Activated CD4-positive, CD25-positive, alpha-beta regulatory T cell treated with anti-CD3 and anti-CD28 coated beads, Interleukin-2, amount 50 U/mL, for 24 hours (primary cell): ENCODE data around the gene ST3GAL3.
"Not testable (repeated sequence)": the region's sequence is repeated elsewhere in the genome, so short reads cannot be mapped to it uniquely, and the experiment has no call there.

Source experiments
- ATAC-seq, 2 donors: fragments of 150-1000 bp; cut with Tn5 transposase; one replicate each; pipeline ENCODE4 v1.10.0; 2021; ENCODE audit warnings: mild to moderate bottlenecking in 1 of 2, moderate library complexity in 1 of 2

ST3GAL3 gene

DNA sequence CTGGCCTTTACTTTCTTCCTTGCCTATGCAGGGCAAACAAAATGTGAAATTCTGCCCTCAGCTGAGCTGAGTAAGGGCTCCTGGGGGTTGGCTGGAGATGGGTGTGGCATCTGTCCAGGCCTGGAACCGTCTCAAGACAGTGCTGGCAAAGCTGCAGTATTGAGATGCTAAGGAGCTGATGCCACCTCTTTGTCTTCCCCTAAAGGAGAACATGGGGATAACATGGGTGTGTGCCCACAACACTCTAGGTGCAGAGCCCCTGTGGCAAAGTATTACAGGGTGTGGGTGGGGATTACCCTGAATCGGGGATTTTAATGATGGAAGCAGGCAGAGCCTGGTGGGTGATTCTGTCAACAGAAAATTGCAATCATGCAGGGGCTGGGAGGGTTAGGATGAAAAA is 2.5 kb upstream of the ST3GAL3 start:
- ATAC-seq: no peak

DNA sequence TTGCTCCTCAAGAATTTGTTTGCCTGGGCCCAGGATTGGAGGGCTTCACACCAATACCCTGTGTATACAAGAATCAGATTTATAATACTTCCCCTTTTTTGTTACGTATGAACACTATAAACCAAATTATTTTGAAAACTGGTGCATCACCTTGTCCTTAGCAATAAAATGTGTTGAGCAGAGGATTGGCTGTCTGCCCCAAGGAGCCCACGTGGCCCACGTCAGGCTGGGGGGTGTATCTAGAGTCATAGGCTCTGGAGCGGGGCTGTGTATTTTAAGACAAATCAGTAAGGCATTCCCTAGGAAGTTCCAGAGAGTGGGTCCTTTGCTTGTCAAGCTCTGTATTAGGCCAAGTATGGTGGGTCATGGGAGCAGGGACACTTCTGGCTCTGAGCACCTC is 2.0 kb upstream of the ST3GAL3 start:
- ATAC-seq: no peak

DNA sequence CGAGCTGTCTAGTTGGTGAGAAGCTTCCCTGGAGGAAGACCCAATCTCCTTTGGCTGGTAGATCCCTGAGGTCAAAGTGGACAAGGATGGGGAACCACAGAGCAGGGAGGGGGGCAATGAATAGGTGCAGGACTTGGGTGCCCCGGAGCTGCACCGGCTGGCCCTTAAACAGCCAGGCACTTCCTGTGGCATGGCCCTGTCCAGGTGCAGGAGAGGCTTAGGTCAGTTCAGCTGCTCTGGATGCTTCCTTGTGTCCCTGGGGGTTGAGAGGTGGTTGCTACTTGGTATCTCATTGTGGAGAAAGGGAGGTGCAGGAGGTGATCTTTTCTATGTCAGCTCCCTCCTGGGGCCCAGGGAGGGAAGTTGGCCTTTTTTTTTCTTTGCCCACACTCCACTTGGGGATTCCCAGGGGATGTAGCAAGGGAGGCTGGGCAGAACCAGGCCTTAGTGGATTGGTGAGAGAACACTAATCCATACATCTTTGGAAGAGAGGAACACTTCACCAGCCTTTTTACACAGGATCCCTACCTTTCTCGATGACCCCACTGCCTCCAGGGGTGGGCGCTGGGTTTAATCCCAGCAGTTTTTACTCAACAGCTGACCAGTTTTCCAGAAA is 1.2 kb upstream of the ST3GAL3 start:
- ATAC-seq: no peak

DNA sequence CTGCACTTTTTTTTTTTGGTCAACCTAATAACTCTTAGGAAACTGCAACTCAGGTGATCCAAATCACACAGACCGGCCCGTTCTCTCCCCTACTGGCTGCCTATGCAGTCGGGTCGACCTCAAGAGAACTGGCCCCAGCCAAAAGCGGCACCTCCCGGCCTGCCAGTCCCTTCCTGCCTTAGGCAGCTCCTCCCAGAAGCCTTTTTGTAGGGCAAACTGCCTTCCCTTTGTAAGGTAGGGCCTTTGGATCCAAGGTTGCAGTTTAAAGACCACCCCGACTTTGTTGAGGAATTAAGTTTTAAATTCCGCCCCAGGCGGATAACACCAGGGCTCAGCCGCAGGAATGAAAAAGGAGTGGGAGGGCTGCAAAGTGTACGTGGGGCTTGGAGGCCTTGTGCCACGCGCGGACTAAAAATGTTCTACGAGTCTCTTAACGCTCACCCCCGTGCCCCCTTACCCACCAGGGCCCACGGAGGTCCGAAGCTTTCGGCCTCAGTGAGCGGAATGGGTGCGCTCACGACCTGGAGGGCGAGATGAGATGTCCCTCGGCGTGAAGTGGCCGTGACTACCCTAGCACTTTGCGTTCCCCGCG is 642 bp upstream of the ST3GAL3 start:
- no peak for ATAC-seq

DNA sequence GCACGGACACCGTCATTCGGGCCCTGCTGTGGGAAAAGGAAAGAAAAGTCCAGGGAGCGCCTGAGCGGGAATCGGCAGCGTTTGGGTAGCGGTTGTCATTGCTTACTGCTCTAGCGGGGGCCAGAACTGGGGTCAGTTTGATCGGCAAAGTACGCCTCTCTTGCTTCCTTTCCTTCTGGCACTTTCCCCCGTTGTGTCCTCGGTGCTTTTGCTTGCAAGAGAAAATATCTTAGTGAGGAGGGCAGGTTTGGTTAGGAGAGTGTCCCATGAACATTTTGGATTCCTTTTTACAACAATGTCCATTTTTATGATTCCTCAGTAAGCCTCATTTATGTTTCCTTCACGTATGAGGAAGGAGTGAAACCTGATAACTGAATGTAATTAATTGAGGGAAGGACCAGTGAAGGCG is 670 bp downstream of the ST3GAL3 start:
- no peak for ATAC-seq

DNA sequence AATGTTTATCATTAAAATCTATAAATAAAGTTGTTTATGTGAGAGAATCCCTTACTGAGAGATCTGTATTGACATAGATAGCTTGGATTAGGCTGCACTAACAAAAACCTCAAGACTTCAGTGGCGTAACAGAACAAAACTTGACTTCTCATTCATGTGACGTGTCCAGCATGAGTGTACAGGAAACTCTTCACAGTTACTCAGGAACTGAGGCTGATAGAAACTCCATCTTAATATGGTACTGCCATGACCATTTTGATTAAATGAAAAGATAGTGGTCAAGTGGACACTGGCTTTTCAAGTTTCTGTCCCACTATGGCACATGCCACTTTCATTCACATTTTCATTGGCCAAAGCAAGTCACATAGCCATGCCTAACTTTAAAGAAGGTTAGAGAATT is 3.7 kb downstream of the ST3GAL3 start:
- ATAC-seq: no peak

DNA sequence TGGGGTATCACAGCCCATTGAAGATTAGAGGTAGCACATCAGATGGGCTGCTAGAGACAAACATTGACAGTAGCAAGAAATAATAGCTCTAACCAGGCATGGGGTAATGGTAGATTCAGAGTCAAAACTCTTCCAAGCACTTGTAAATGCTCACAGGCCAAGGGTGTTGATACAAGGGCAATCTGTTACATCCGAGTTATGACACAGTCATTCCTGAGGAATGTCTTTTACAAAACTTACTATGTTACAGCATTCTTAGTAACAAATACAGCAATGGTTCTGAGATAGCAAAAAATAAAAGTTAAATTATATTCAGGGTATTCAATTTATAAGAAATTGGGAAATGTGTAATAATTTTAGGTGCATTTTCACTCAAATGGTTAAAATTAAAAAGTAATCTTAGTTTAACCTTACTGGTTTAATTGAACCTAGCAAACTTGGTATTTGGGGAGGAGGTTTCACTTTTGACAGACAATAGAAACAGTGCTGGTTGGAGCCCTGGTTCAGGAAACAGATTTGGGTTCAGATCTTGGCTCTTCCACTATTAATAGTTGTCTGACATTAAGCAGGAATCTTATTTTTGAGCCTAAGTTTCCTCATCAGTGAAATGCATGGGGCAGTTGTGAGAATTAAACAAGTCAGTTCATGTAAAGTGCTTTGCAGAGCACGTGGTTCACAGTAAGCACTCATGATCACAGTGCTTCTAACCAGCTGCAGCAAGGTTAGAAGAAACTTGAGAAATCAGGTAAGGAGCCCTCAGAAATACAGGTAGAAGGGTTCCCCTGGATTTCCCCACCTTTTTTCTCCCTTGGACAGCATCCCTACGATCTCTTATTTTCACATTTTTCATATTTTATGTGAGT is 4.4 kb downstream of the ST3GAL3 start:
- no peak for ATAC-seq

DNA sequence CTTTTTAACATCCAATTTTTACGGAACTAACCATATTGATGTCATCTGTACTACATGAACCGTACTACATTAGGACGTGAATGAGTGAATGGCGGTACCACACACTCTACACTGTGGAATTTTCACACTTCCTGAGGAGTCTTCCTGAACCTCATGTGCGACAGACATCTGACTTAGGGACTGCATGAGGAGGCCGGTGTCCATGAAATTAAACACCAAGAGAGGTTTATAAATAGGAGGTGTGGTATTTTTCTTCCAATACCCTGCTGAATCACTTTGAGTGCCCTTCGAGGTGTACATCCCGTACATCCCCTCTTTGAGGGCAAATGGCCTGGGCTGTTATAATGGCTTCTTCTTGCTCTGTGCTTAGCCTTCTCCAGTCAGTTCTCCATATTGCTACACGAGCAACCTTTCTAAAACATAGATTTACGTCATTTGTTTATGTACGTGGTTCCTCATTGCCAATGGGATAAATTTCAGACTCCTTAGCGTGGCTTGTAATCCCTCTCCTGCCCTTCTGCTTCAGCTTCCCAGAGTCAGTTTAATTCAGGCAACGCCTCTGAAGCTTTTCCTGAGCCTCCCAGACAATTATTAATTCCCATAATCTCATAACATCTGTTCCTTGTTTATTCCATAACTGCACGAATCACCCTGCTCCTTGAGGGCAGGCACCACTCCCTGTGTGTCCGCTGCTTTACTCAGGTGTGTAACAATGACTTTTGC is 9.4 kb downstream of the ST3GAL3 start:
- no peak for ATAC-seq

DNA sequence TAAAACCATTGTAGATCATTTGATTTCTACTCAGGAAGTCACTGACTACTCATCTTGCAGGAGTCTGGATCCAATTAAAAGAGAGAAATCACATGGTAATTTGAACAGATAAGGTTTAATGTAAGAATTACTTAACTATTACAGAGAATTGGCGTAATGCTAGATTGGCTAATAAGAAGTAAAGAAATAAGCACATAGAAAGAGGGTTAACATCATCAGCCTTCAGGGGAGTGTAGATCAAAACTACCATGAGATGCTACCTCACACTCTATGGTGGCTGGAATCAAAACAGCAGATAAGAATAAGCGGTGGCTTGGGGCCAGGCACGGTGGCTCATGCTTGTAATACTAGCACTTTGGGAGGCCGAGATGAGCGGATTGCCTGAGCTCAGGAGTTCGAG is 11.7 kb downstream of the ST3GAL3 start:
- ATAC-seq: no peak

DNA sequence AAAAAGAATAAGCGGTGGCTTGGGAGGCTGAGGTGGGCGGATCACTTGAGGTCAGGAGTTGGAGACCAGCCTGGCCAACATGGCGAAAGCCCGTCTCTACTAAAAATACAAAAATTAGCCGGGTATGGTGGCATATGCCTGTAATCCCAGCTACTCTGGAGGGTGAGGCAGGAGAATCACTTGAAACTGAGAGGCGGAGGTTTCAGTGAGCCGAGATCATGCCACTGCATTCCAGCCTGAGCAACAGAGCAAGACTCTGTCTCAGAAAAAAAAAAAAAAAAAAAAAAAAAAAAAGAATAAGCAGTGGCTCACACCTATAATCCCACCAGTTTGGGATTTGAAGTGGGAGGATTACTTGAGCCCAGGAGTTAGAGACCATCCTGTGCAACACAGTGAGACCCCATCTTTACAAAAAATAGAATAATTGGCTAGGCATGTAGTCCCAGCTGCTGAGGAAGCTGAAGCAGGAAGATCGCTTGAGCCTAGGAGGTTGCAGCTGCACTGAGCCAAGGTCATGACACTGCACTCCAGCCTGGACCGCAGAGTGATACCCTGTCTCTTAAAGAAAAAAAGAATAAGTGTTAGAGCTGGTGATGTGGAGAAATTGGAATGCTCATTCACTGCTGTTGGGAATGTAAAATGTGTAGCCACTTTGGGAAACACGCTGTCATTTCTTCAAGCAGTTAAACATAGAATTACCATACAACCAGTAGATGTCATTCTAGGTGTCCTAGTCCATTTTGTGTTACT is 12.5 kb downstream of the ST3GAL3 start:
- ATAC-seq: not testable (repeated sequence)

DNA sequence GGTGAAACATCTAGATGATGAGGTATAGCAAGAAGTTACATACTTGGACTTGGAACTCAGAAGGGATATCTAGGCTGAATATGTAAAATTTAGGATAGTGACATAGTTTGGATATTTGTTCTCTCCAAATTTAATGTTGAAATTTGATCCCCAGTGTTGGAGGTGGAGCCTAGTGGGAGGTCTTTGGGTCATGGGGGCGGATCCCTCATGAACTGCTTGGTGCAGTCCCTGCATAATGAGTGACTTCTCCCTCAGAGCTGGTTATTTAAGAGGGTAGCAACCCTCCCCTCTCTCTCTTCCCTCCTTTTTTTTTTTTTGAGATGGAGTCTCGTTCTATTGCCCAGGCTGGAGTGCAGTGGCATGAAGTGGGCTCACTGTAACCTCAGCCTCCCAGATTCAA is 15.5 kb downstream of the ST3GAL3 start:
- no peak for ATAC-seq

DNA sequence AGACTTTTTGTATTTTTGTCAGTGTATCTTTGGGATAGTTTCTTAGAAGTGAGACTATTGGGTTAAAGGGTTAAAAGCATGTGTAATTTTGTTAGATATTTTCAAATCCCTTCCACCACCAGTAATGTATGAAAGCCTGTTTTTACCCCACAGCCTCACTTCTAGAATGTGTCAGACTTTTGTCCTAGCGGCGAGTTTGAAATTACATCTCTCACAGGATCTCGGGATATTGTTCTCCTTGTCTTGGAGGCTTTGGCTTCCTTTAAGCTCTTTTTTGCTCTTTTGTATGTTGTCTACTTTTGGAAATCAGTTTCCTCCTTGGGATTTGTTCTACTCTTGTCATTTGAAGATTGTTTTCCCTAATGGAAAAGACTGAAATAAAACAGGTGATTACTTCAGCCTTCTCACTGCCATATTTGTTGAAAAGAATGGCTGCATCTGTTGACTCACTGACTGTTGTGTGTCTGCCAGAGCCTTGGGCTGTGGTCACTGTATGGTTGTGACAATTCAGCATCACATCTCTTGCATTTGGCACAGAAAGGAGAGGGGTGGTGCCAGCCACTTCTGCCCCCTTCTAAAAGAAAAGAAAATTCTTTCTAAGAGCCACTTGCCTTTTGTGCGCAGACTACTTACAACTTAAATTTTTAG is 22.6 kb downstream of the ST3GAL3 start:
- no peak for ATAC-seq

DNA sequence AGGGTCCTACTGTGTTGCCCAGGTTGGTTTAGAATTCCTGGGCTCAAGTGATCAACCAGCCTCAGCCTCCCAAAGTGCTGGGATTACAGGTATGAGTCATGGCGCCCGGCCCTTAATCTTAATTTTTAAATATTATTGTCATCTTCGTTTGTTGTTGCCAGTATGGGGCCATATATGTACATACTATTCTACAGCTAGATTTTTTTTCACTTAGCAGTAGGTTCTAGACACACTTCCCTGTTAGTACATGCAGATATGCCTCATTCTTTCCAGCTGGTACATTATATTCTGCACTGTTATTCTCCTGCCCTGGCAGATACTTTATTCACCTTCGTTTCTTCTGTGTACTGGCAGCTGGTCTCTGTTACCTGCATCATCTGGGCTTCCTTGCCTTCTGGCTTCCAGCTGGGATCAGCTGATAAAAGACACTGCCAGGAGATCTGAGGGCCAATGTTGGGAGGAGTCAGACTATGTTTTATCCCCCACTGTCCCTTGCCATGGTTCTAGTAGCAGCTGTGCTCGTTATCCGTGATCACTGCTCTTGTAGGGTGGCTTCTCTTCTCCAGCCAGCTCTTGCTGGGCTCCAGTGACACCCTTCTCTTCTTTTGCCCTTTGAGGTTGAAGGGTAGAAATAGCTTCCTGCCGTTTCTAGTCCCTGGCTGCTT is 24.7 kb downstream of the ST3GAL3 start:
- ATAC-seq: no peak

DNA sequence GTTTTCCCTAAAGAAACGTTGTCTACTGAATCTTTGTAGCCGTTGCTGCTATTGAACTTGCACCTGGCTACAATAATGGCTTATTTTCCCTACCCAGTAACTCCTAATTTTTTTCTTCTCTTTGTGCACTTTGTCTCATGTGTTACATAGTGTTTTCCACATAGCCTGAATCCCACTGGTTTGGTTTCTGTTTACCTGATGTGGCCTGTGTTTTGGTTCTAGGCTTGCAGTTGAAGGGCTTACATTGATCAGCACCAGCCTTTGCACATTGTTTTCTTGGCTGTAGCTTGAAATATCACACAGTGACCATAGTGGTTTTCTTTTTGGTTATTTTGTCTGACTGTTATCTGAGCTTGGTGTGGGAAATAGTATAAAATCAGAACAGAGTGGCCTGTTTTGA is 29.5 kb downstream of the ST3GAL3 start:
- ATAC-seq: no peak

DNA sequence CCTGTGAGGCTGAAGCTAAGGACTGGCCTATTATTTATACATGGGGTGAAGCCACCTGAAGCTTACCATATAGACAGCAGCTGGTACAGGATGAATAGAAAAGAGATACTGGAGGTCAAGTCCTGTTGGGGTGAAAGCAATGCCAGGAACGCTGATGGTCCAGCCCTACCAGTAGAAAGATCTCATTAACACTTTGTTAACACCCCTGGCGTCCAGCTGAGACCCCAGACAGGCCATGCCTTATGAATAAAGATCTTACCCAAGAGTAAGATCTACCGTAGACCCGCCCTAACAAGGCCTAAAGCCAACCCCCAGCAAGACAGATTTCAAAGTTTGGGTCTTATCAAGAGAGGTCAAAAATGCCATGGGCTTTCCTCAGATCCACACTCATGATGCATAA is 34.7 kb downstream of the ST3GAL3 start:
- ATAC-seq: no peak

DNA sequence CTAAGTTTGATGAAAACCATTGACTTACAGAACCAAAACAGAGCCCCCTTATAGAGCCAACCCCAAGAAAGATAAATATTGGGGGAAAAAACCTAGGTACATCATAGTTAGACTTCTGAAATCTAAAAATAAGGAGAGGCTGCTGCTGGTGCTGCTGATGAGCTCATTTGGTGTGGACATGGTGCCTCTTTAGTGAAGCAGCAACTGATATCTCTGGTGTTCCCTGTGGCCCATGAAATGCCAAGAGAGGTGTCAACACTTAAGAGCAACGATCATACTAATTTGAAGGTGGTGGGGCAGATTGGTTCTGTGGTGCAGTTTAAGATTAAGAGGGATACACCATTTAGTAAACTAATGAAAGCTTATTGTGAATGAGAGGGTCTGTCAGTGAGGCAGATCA is 35.9 kb downstream of the ST3GAL3 start:
- no peak for ATAC-seq

DNA sequence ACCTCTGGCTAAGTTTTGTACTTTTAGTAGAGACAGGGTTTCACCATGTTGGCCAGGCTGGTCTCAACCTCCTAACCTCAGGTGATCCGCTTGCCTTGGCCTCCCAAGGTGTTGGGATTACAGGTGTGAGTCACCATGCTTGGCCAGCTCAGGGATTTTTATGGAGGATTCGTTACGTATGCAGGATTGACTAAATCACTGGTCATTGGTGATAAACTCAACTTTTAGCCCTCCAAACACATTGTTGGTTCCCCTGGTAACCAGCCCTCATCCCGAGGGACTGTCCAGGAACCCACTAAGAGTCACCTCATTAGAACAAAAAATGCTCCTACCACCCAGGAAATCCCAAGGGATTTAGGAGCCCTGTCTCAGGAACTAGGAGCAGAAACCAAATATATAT is 40.4 kb downstream of the ST3GAL3 start:
- no peak for ATAC-seq

DNA sequence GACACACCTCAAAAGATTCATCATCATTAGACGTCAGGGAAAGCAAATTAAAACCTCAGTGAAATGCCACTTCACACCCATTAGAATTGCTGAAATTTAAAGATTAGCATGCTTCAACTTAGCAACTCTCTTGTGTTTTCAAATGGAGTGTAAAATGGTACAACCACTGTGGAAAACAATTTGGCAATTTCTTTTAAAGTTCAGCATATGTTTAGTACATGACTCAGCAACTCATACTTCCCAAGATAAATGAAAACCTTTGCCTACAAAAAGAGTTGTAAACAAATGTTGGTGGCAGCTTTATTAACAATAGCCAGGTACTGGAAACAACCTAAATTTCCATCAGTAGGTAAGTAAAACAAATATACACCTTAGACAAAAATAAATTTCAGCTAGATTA is 42.7 kb downstream of the ST3GAL3 start:
- no peak for ATAC-seq

DNA sequence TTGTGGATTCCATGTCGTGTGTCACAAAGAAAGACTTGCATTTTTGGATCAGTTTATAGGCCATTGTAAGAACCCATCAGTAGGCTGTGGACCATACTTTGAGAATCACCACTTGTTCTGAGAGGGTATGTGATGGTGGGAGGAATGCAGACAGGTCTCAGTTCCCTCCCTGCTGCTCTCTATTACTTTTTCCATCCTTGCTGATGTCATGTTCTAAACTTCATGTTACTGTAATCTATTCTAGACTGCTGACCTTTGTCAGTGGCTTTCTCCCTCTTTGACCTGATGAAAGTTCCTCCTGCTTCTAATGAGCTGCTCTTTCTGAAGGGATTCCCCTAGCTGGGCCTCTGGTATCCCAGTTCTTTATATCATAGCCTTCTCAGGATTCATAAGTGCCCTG is 46.1 kb downstream of the ST3GAL3 start:
- ATAC-seq: no peak

DNA sequence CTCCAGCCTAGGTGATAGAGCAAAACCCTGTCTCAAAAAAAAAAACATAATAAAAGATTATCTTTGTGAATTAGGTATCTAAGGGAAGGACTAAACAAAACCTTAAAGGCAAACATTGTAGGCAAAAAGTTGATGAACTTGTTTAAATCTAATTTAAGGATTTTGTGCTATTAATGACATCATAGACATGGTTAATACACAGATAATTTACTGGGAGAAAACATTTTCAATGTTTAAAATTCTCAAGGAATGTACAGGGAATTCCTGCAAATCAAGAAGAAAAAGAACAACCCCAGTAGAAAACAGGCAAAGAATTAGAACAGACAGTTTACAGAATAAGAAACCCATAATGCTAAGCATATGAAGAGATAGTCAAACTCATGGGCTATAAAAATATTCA is 47.6 kb downstream of the ST3GAL3 start:
- ATAC-seq: no peak

DNA sequence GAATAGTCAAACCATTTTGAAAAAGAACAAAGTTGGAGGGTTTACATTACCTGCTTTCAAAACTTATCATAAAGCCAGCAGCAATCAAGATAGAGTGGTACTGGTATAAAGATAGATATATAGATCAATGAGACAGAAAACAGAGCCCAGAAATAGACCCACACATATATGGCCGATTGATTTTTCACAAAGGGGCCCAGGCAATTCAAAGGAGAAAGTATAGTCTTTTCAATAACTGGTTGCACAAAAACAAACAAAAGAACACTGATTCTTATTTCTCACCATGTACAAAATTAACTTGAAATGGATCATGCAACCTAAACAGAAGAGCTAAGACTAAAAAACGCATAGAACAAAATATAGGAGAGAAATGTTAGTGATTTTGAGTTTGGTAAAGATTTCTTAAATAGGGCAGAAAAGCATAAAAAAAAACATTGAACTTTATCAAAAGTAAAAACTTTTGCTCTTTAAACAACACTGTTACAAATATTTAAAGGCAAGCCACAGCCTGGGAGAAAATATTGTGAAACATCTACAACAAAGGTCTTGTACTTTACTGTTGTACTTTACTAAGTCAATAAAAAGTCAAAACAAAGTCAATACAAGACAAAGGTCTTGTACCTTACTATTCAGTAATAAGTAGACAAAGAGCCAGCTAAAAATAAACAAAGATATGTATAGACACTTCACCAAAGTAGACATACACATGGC is 50.2 kb downstream of the ST3GAL3 start:
- no peak for ATAC-seq
